Hepatocyte (in vitro differentiated cells): ENCODE measurements around the gene ZDHHC22. TPM values are rescaled to one million over a fixed set of nuclear protein-coding genes. Genes with fewer than 3 reads are reported as not detected.

Experiments used
- DNase-seq: peaks from one replicate; pipeline ENCODE4 v3.0.0-alpha.2; 2016; ENCODE audit warnings: low spot score
- H2AFZ ChIP-seq: fragments of 200-600 bp; sonication (generic); 2 replicates; pipeline ENCODE4 v1.6.0; 2016; ENCODE audit warnings: antibody characterized with exemption, mild to moderate bottlenecking
- H3K27ac ChIP-seq: fragments of 200-600 bp; sonication (generic); 2 replicates; pipeline ENCODE4 v1.5.1; 2016; ENCODE audit warnings: mild to moderate bottlenecking
- H3K27me3 ChIP-seq: fragments of 200-600 bp; sonication (generic); 2 replicates; pipeline ENCODE4 v1.6.1; 2016
- H3K36me3 ChIP-seq: fragments of 200-600 bp; sonication (generic); replicated peaks from 2 replicates; pipeline ENCODE4 v1.5.1; 2016; ENCODE audit warnings: low read depth; ENCODE audit not compliant: insufficient read depth
- H3K4me1 ChIP-seq: fragments of 200-600 bp; sonication (generic); 2 replicates; pipeline ENCODE4 v1.5.1; 2016; ENCODE audit warnings: mild to moderate bottlenecking, moderate library complexity; ENCODE audit not compliant: insufficient read depth
- H3K4me2 ChIP-seq: fragments of 200-600 bp; sonication (generic); 2 replicates; pipeline ENCODE4 v1.6.0; 2016
- H3K4me3 ChIP-seq: fragments of 200-600 bp; sonication (generic); 2 replicates; pipeline ENCODE4 v1.5.1; 2016; ENCODE audit warnings: mild to moderate bottlenecking
- H3K79me2 ChIP-seq: fragments of 200-600 bp; sonication (generic); 2 replicates; pipeline ENCODE4 v1.6.0; 2017; ENCODE audit warnings: mild to moderate bottlenecking
- H3K9me2 ChIP-seq: fragments of 200-600 bp; sonication (generic); replicated peaks from 2 replicates; pipeline ENCODE4 v1.6.0; 2017; ENCODE audit warnings: mild to moderate bottlenecking; ENCODE audit not compliant: insufficient read depth
- H3K9me3 ChIP-seq: fragments of 200-600 bp; sonication (generic); 2 replicates; pipeline ENCODE4 v1.5.1; 2016; ENCODE audit warnings: low read depth, mild to moderate bottlenecking
- H4K20me1 ChIP-seq: fragments of 200-600 bp; sonication (generic); 2 replicates; pipeline ENCODE4 v1.6.0; 2016; ENCODE audit warnings: mild to moderate bottlenecking; ENCODE audit not compliant: insufficient read depth, poor library complexity, severe bottlenecking
- CTCF ChIP-seq: fragments of 200-600 bp; sonication (generic); IDR thresholded peaks from 2 replicates; pipeline ENCODE4 v1.5.1; 2016; ENCODE audit warnings: antibody characterized with exemption, mild to moderate bottlenecking; ENCODE audit not compliant: poor library complexity
- EZH2 ChIP-seq: fragments of 200-600 bp; sonication (generic); IDR thresholded peaks from 2 replicates; pipeline ENCODE4 v1.6.1; 2016; ENCODE audit warnings: antibody characterized with exemption, mild to moderate bottlenecking, borderline replicate concordance
- EZH2phosphoT487 ChIP-seq: fragments of 200-600 bp; sonication (generic); IDR thresholded peaks from one replicate; pipeline ENCODE4 v1.6.1; 2018; ENCODE audit warnings: antibody characterized with exemption, mild to moderate bottlenecking, low read depth, moderate library complexity; ENCODE audit not compliant: unreplicated experiment, severe bottlenecking
- WGBS: methylation state at CpG from one replicate; pipeline ENCODE4 v1.1.6; 2016; ENCODE audit warnings: low lambda C conversion rate; ENCODE audit errors: missing lambda C conversion rate; 5-methylcytosine and 5-hydroxymethylcytosine counted together
- polyA plus RNA-seq: library from polyadenylated mRNA; unstranded; fragments of >200 nt; fragmentation: Nextera tagmentation; extraction: Ambion mirVana; gene quantifications from 2 replicates; pipeline ENCODE4 v1.2.1, GENCODE V29; 2016
- total RNA-seq: library from RNA; depleted of rRNA; stranded (reverse); fragments of >200 nt; gene quantifications from 2 replicates; pipeline ENCODE4 v1.2.3, GENCODE V29; 2014

ZDHHC22 gene
- total and polyA plus RNA-seq, 2 experiments from 2014 or later: not detected

GRCh38 chr14:77086951-77087350 lies 54.6 kb downstream of the ZDHHC22 start:
- Histone ChIP-seq H3K9me2 (no peaks in the 10 kb centered on the region), H3K4me1 (peaks cover 25% of the 10 kb centered on the region), H3K27ac (peak overlapping the region; percentile 88), H3K9me3 (peaks cover 4% of the 10 kb centered on the region), H4K20me1 (no peaks in the 10 kb centered on the region), H3K27me3 (no peaks in the 10 kb centered on the region), H3K79me2 (no peaks in the 10 kb centered on the region), H3K4me3 (no peak overlapping the region), H3K4me2 (no peak overlapping the region), H2AFZ (no peak overlapping the region), H3K36me3 (no peaks in the 10 kb centered on the region)
- no peak for DNase-seq
- 86% methylated on average over 6 of the region's 6 CpGs for WGBS
- TF ChIP-seq CTCF (no peak), EZH2 (no peak), EZH2phosphoT487 (no peak)

- TF ChIP-seq EZH2 (no peak), CTCF (no peak), EZH2phosphoT487 (no peak)
- peak; percentile 71 for DNase-seq
- 95% methylated on average over 3 of the region's 3 CpGs for WGBS
- H3K36me3 ChIP-seq: no peaks in the 10 kb centered on the region
- H3K9me2 ChIP-seq: no peaks in the 10 kb centered on the region
- no peaks in the 10 kb centered on the region for H4K20me1 ChIP-seq
- H3K9me3 ChIP-seq: no peaks in the 10 kb centered on the region
- no peaks in the 10 kb centered on the region for H3K27me3 ChIP-seq
- H3K4me1 ChIP-seq: peaks cover 25% of the 10 kb centered on the region
- no peak overlapping the region for H3K4me3 ChIP-seq
- peak overlapping the region; percentile 88 for H3K27ac ChIP-seq
- H3K4me2 ChIP-seq: no peak overlapping the region
- no peaks in the 10 kb centered on the region for H3K79me2 ChIP-seq
- no peak overlapping the region for H2AFZ ChIP-seq
Observed at GRCh38 chr14:77086017-77086727, 55.4 kb downstream of the ZDHHC22 start.

GRCh38 chr14:77085538-77085937 lies 56.1 kb downstream of the ZDHHC22 start:
- Histone ChIP-seq H3K9me3 (no peaks in the 10 kb centered on the region), H3K27ac (peak overlapping the region; percentile 50), H3K27me3 (no peaks in the 10 kb centered on the region), H4K20me1 (no peaks in the 10 kb centered on the region), H3K4me3 (no peak overlapping the region), H3K36me3 (no peaks in the 10 kb centered on the region), H3K79me2 (no peaks in the 10 kb centered on the region), H3K4me2 (no peak overlapping the region), H2AFZ (no peak overlapping the region), H3K9me2 (no peaks in the 10 kb centered on the region), H3K4me1 (peaks cover 25% of the 10 kb centered on the region)
- no peak for DNase-seq
- TF ChIP-seq EZH2 (no peak), EZH2phosphoT487 (no peak), CTCF (no peak)
- 42% methylated on average over 4 of the region's 4 CpGs for WGBS
